Posterior vena cava (tissue), 2 donors: ENCODE data around the gene HOXB5. TPM values are rescaled to one million over a fixed set of nuclear protein-coding genes. Genes with fewer than 3 reads are reported as not detected.

Source experiments
- DNase-seq: peaks from one replicate; pipeline ENCODE4 v3.0.0-alpha.2; 2020; ENCODE audit warnings: low spot score
- intact Hi-C, 2 donors: fragments of 100-400 bp; cut with DNase I; formaldehyde crosslinking; loops; one replicate each; pipeline versions ENCODE4 v1.14.1 to v1.14.2; 2022 to 2023
- total RNA-seq, 2 donors: library from RNA; stranded (reverse); fragmentation: NEBNext Ultra II Directional; extraction: Animal tissue kit (Norgen Biotek cat#: 25700); gene quantifications; one replicate each; pipeline ENCODE4 v1.2.1, GENCODE V29; 2021
- donor health status: DM: yes; HTN: yes; CAD: no.
- donor health status: DM: yes; HTN: yes; CAD: no.

HOXB5 gene
- total RNA-seq, 2 donors from 2014 or later, result 1.1 to 2.8 TPM

- intact Hi-C loops, result no loop called here
- no peak for DNase-seq
These were observed 36.8 kb downstream of the HOXB5 start for GRCh38 chr17:48556576-48557401.

- DNase-seq, result no peak
- intact Hi-C loops, result no loop called here
These were observed 37.4 kb downstream of the HOXB5 start for GRCh38 chr17:48556229-48556575.

GRCh38 chr17:48555258-48556228, 38.0 kb downstream of the HOXB5 start:
- DNase-seq, result no peak
- intact Hi-C loops, result no loop called here

DNA sequence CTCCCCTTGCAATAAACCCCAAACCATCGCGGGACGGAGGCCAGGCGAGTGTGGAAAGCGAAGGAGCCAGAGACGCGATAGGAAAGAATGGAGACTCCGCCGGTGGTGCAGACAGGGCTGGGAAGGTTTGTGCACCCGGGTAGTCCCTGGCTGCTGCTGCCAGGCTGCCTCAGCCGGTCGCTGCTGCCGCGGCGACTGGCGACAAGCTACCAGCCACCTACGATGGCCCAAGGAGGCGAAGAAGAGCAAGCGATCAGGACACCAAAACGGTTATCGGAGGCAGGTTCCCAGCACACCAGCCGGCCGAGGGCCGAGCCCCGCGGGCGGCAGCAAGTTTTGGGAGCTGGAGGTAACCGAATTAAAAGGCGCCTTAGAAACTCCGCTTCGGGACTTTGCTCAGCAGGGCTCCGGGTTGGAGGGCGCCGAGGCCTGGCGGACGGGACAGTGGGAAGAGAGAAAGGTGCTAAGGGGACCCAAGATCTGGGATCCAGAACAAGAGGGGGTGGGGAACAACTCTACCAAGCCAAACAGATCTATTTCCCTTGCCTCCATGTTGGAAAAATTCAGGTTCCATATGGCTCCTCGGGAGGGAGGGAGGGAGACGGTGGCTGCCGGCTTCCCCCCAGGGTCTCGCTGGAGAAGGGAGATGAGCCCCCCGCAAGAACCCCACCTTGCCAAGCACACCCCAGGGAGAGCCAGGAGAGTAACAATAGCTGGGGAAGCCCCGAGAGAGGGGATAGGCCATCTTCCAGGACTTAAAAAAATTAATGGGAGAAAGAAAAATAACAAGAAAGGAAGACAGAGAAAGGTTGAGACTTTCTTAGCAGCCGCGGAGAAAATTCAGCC, 38.9 kb downstream of the HOXB5 start:
- intact Hi-C loops, result no loop called here
- no peak for DNase-seq

DNA sequence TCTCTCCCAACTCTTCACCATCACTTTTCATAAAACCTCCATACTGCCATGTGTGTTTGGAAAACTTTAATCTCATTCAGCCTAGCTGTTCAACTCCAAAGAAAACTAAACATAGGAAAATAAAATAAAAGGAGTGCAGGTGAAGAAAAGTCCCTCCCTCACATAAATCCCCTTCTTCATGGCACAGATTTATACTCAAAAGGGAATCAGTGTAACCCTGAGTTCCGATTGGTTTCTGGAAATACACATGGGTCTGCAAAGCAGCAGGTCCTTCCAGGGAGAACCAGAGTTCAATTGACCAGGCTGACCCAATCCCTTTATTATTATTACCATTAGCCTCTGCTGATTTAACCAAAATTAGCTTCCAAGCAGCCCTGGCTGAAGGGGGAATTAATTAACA, 39.8 kb downstream of the HOXB5 start:
- intact Hi-C loops, result no loop called here
- DNase-seq, result no peak

GRCh38 chr17:48553190-48553547, 40.4 kb downstream of the HOXB5 start:
- intact Hi-C loops, result no loop called here
- DNase-seq, result no peak

DNA sequence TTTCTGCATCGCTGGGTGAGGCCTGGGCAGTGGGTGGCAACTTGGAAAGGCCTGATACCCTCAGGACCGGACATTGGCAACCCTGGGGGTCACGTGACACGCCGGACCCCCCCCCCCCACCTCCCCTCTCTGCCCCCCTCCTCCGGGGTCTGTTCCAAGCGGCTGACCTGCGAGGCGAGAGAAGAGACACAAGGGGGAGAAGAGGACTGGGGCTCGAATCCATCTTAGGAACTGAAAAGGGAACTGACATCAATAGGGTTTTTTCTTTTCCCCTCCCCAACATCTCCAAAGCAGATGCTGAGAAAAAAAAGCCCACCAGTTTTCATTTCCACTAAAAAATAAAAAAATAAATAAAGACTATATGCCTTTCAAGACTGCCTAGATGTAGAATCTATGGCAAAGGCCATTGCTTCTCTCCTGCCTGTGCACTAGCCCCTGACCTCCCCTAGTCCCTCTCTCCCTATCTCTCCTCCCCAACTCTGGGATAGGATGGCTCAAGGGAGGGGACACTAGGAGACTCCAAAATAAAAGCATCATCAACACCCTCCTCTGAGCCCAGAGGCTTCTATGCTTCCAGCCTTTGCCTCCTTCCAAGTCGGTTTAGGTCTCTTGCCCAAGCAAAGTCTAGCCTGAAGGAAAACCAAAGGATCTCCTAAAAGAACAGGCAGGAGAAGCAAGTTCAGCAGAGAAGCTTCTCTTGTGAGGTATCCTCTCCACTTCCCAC, 41.0 kb downstream of the HOXB5 start:
- DNase-seq, result no peak

DNA sequence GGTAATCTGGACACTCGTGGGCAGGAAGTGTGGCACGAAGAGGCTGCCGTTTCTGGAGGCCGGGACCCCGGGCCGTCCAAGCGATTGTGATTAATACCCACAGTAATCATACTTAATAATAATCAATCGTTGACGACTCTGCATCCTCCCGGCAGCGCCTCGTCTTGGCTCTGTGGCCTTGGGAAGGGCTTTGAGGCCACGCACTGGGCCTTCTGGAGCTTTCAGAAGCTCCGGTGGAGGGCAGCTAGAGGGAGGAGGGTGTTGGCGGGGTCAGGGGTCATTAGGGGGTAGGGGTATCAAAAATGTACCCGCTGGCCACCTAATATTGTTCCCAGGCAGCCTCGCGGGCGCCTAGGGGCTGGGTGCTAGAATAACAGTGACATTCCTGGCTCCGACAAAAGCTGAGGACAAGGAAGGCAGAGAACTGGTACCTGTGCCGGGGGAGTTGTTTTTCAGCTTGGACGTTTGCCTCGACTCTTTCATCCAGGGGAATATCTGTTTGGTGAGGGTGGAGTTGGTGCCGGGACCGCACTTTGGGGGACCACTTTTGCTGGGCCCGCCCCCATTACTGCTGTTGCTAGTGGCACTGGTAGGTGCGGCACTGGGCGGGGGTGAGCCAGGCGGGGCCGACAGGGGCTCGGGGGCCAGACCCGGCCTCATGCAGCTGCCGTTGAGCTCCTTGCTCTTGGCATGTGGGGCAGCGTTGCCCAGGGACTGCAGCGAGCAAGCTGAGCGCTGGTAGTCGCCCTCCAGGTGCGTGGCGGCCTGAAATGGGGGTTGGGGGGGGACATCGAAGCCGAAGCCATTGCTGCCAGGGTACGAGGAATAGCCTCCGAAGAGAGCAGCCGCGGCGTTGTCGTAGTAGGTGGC, 41.7 kb downstream of the HOXB5 start:
- intact Hi-C loops, result no loop called here
- DNase-seq, result no peak

More for the DNA sequence above, 41.0 kb downstream of the HOXB5 start:
- intact Hi-C loops, result no loop called here

- intact Hi-C loops, result no loop called here
These were observed 42.4 kb downstream of the HOXB5 start for GRCh38 chr17:48551214-48551555.

GRCh38 chr17:48550502-48551213, 42.9 kb downstream of the HOXB5 start:
- DNase-seq, result no peak
- intact Hi-C loops, result no loop called here

More at GRCh38 chr17:48551214-48551555, 42.4 kb downstream of the HOXB5 start:
- no peak for DNase-seq

DNA sequence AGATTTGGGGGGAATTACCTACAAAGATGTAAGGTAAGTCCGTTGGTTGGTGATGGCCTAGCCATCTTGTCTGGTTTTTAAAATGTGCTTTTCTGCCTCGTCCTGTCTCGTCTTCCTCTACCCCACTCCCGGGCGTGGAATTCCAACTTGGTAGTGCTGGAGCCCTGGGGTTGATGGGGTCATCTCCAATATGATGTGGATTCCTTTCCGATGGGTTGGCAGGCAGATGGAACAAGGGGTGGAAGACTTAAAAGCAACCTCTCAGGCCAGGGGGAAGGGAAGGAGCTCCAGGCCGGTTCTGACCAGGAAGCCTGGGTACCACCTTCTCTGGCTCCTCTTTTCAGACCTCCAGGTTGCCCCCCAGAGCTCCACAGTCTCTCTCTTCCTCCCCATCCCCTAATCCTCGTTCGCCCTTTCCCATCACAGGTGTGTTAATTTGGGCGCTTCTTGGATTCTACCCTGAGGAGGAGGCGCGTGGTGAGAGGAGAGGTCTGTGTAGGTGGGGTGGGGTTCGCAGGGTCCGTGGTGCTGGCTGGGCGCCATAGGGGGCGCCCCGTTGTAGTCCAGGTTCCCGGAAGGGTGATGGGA, 43.6 kb downstream of the HOXB5 start:
- no peak for DNase-seq
- intact Hi-C loops, result no loop called here

DNA sequence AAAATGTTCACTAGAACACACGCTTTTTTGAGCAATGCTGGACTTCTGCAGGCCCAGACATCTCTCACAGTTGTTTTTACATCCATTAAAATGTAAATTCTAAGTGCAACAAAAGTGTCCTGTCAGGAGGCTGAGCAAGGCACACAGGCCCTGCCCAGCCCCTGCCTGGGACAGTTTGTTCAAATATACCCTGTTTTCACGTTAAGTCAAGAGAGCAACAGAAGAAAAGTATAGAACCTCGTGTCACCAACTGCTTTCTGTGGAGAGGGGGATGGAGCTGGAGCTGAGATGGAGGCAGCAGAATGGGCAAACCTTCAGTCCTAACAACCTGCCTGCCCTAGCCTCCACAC, 44.3 kb downstream of the HOXB5 start:
- intact Hi-C loops, result no loop called here
- no peak for DNase-seq

- DNase-seq, result no peak
- intact Hi-C loops, result no loop called here
These were observed 44.9 kb downstream of the HOXB5 start for GRCh38 chr17:48548523-48549280.

GRCh38 chr17:48547808-48548522, 45.6 kb downstream of the HOXB5 start:
- intact Hi-C loops, result loop anchor here in 1 of 2 donors (2.0 kb wide), 1 partner anchor 23 kb away; no protein-coding TSS in a partner anchor
- no peak for DNase-seq

- intact Hi-C loops, result loop anchor here in 1 of 2 donors (2.0 kb wide), 1 partner anchor 24 kb away; no protein-coding TSS in a partner anchor
- no peak for DNase-seq
These were observed 46.4 kb downstream of the HOXB5 start for GRCh38 chr17:48546924-48547807.
